Anterior cingulate cortex (tissue), 58 donors: ENCODE data around the gene GREM1.
A peak's percentile ranks its signal among the peaks of the same experiment; 100 is the strongest.

ENCODE experiments used
- DNase-seq, 58 donors: peaks; one replicate each; lab custom pipeline; 2025; lab: John Stamatoyannopoulos, UW

The GREM1 gene

GRCh38 chr15:32692286-32692685, 25.5 kb upstream of the GREM1 start:
- no peak for DNase-seq

GRCh38 chr15:32694222-32694983, 23.4 kb upstream of the GREM1 start:
- DNase-seq = no peak

- DNase-seq = no peak
These were observed 18.9 kb upstream of the GREM1 start for GRCh38 chr15:32698773-32699390.

GRCh38 chr15:32700501-32701150, 17.2 kb upstream of the GREM1 start:
- DNase-seq = no peak

GRCh38 chr15:32701863-32702262, 15.9 kb upstream of the GREM1 start:
- no peak for DNase-seq

GRCh38 chr15:32704395-32704981, 13.3 kb upstream of the GREM1 start:
- no peak for DNase-seq

GRCh38 chr15:32705446-32705845, 12.4 kb upstream of the GREM1 start:
- no peak for DNase-seq

GRCh38 chr15:32706704-32707103, 11.1 kb upstream of the GREM1 start:
- DNase-seq = no peak

GRCh38 chr15:32707436-32707835, 10.4 kb upstream of the GREM1 start:
- no peak for DNase-seq

- no peak for DNase-seq
These were observed 8.3 kb upstream of the GREM1 start for GRCh38 chr15:32709295-32710033.

- no peak for DNase-seq
These were observed 2.5 kb upstream of the GREM1 start for GRCh38 chr15:32715276-32715675.

- no peak for DNase-seq
These were observed 1.4 kb upstream of the GREM1 start for GRCh38 chr15:32716216-32716914.

GRCh38 chr15:32716915-32717425, 834 bp upstream of the GREM1 start:
- DNase-seq = peak in 1 of 58 donors; percentile 21

GRCh38 chr15:32718227-32718820, 520 bp downstream of the GREM1 start:
- peak in 3 of 58 donors; percentile 9 to 23 (median 20) for DNase-seq

GRCh38 chr15:32718821-32719716, 1.3 kb downstream of the GREM1 start:
- DNase-seq = peak in 12 of 58 donors; percentile 8 to 49 (median 22)

GRCh38 chr15:32721596-32721995, 3.8 kb downstream of the GREM1 start:
- DNase-seq = no peak

GRCh38 chr15:32722136-32722535, 4.3 kb downstream of the GREM1 start:
- no peak for DNase-seq
